GM21360 (cell line): ENCODE measurements around the gene CDH7.

Source experiments
- ATAC-seq: cut with Tn5 transposase; IDR thresholded peaks from one replicate; pipeline ENCODE4 v1.9.1; 2021; ENCODE audit warnings: mild to moderate bottlenecking, moderate library complexity; ENCODE audit not compliant: unreplicated experiment

Gene CDH7

DNA sequence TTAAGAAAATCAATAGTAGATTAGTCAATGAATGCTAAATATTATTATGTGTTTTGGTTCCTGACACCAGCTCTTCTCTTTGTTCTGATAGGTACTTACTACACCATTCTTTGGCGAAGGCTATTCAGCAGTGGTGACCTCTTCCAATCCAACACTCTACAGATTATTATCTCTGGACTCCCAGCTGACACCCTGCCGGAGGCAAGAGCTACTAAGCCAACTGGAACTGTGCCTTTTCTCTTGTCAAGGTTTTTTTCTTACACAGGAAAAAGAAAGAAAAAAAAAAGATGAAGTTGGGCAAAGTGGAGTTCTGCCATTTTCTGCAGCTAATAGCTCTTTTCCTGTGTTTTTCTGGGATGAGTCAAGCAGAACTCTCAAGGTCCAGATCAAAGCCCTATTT is 11.7 kb downstream of the CDH7 start:
- ATAC-seq = no peak

- ATAC-seq = no peak
Measured at GRCh38 chr18:65767406-65767805, 16.6 kb downstream of the CDH7 start.

DNA sequence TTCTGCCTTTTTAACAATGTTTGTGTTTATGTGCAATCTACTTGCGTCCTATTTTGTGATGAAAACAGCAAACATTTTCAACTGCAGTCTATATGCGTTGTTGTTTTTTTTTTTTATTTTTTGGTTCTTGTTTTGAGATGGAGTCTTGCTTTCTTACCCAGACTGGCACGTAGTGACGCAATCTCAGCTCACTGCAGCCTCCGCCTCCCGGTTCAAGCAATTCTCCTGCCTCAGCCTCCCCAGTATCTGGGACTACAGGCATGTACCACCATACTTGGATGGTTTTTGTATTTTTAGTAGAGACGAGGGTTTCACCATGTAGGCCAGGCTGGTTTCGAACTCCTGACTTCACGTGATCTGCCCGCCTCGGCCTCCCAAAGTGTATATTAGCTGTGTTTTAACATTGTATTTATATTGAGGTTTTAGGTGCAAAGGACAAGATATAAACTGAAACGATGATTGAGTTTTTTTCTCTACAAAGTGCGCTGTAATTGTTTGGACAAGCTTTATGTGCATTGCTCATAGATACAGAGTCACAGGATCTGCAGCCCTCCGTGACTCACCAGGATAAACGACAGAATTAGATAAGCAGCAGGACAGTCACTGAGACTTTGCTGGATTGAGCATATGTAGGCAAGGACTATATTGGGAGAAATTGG is 17.4 kb downstream of the CDH7 start:
- ATAC-seq = no peak

- no peak for ATAC-seq
Measured at GRCh38 chr18:65769652-65770051, 18.8 kb downstream of the CDH7 start.

- no peak for ATAC-seq
Measured at GRCh38 chr18:65786474-65786873, 35.7 kb downstream of the CDH7 start.

GRCh38 chr18:65788373-65788772 is 37.6 kb downstream of the CDH7 start:
- ATAC-seq = no peak

DNA sequence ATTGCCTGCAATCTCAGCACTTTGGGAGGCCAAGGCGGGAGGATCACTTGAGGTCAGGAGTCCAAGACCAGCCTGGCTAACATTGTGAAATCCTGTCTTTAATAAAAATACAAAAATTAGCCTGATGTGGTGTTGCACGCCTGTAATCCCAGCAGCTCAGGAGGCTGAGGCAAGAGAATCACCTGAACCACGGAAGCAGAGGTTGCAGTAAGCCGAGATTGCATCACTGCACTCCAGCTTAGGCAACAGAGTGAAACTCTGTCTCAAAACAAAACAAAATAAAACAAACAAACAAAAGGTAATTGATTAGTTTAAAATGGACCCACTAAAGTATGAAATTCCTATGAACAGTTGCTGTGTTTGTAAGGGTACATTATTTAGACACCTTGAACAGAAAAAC is 39.8 kb downstream of the CDH7 start:
- no peak for ATAC-seq

DNA sequence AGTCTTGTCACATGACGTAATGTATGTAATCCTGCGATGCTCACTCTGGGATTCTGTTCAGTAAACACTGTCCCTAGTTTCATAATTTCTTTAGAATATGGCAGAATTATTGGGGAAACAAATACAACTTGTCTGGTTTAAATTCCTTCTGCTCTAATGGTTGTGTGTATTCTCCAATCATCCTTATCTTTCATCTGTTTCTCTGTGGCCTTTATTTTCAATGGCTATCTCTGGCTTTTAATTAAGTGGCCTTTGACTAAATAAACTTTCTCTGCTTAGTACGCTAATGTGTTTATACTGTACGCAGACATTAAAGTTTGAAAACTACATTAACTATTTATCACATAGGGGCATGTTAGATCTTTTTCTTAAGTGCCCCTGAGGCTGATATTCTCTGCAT is 40.9 kb downstream of the CDH7 start:
- ATAC-seq = no peak

DNA sequence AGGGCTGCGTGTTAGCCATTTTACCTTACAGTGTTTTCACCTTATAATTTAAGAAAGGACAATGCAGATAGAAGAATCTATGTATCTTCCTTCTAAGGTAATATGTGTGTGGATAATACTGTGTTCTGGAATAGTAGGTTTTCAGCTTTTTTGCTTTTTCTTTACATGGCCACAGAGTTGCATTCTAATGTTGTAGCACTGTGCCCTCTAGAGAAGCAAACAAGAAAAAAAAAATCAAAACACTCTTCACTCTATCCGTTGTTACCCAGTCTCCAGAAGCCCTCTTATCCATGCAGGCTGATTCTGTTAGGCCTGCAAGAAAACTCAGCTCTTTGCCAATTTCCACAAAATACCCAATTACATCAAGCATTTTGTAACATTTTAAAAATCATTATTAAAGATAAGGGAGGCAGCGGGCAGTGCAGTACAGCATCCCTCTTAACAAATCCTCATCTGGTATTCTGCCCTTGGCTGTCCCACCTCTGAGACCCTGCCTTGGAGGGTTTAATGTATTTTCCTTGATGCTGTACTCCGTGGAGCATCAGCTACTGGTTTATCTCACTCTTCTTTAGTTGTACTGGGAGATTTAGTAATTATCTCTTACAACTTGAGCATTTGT is 41.8 kb downstream of the CDH7 start:
- ATAC-seq = no peak

DNA sequence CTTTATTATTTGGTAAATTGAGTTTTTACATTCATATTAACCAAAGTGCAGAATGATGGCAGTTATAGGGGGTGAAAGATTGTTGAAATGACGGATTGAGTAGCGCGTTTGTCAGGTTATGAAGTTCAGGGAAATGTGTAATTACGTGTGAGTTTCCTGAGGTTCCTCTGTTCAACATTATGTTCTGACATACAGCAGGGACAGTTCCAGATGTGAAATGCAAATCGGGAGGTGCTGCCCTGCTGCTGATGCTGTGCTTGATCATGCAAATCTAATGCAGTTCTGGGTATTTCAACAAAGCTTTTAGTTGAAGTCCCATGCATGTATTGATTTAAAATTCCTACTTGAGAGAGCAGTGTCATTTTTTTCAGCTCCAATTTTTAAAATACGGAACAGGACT is 57.9 kb downstream of the CDH7 start:
- no peak for ATAC-seq

GRCh38 chr18:65811307-65811706 is 60.5 kb downstream of the CDH7 start:
- no peak for ATAC-seq

DNA sequence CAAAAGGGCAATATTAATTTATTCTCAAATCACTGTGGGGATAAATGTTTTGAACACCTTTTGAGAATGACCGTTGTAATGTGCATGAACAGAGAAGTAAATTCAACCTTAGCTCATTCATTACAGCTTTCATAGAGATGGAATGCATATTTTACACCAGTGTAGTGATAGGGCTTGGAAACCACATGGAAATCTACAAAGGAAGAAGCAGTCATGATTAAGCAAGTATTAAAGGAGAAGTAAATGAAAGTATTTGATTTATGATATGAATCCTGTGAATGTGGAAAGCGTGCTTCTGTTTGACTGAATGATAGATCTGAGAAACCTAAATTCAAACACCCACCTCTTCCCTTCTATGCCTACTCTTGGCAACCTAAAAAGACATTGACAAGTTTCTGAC is 64.7 kb downstream of the CDH7 start:
- no peak for ATAC-seq

DNA sequence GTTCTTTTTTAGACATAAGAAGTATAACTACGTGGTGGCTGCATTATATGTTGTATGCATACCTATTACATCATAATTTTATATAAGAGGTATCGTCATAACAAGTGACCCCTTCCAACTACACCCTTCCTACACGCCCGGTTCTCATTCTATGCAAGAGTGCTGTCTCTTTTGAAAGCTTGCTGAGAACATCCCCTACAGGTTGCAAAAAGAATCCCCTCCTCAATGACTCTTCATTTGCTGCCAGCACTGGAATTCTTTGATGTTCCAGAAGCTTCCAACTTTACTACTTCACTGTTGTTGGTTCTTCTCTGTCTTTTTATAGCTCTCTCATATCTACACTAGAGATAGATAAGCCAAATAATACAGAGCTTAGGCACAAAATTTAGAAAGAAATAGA is 66.4 kb downstream of the CDH7 start:
- ATAC-seq = no peak

GRCh38 chr18:65821911-65822310 is 71.1 kb downstream of the CDH7 start:
- ATAC-seq = no peak

- ATAC-seq = no peak
Measured at GRCh38 chr18:65822826-65823225, 72.0 kb downstream of the CDH7 start.

GRCh38 chr18:65827444-65827843 is 76.6 kb downstream of the CDH7 start:
- ATAC-seq = no peak

- ATAC-seq = no peak
Measured at GRCh38 chr18:65835881-65836280, 85.1 kb downstream of the CDH7 start.

- no peak for ATAC-seq
Measured at GRCh38 chr18:65846107-65846506, 95.3 kb downstream of the CDH7 start.

DNA sequence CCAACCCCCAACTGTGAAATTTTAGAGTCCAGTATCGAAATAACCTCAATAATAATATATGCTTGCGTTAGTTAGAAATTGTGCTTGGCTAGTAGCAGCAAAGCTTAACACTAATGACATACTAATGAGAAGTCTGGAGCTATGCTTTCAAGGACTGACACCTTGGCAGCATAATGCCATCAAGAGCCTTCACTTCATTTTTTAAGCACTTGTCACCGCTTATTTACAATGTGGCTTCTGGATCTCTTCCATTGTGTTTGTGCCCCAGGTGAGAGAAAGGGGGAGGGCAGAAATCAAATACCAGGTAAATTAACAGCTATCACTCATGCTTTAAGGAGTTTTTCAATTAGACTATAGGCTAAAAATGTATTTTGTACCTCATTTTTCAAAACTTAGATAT is 101.5 kb downstream of the CDH7 start:
- no peak for ATAC-seq

GRCh38 chr18:65859075-65859474 is 108.3 kb downstream of the CDH7 start:
- no peak for ATAC-seq

GRCh38 chr18:65869527-65869926 is 118.7 kb downstream of the CDH7 start:
- no peak for ATAC-seq

DNA sequence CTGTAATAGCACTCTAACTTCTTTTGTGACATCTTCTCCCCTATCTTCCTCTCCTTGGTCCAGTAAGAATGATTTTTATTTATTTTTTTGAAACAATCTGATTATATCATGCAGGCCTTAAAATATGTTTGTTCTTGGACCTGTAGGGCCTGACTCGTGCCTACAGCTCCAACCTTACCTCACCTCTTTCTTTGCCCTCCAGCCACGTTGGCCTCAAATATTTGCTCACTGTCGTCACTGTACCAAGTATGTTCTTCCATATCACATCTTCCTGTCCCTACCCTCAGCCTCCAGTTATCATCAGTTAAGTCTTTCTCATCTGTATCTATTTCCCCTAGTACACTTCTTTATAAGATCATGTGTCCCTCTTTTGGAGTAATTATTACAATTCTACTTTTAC is 125.5 kb downstream of the CDH7 start:
- ATAC-seq = no peak

GRCh38 chr18:65897292-65897691 is 146.5 kb downstream of the CDH7 start:
- ATAC-seq = no peak
